Muscle of back (tissue), 13 donors: ENCODE measurements around the gene CCT8L2. TPM values are rescaled to one million over a fixed set of nuclear protein-coding genes. Genes with fewer than 3 reads are reported as not detected.
"Not testable (repeated sequence)": the region's sequence is repeated elsewhere in the genome, so short reads cannot be mapped to it uniquely, and the experiment has no call there.

Experiments
- DNase-seq, 3 donors: peaks; one replicate each; pipeline versions ENCODE4 v3.0.0 to v3.0.0-alpha.2; 2013
- long read RNA-seq, 9 donors: transcript quantifications; one replicate each; lab custom pipeline, GENCODE V29; 2026
- polyA plus RNA-seq, 10 donors: library from polyadenylated mRNA; unstranded; fragments of 120-200 nt; gene quantifications; one replicate each; pipeline ENCODE4 v1.2.1, GENCODE V29; 2013; ENCODE audit not compliant: insufficient read length in 10 of 10

The CCT8L2 gene
- not detected for polyA plus RNA-seq
- long read RNA-seq, donor 1 = 0 reads
- long read RNA-seq, donor 2 = 0 reads
- long read RNA-seq, donor 3 = 0 reads
- long read RNA-seq, donor 4 = 0 reads
- long read RNA-seq, donor 5 = 0 reads
- long read RNA-seq, donor 6 = 0 reads
- long read RNA-seq, donor 7 = 0 reads
- long read RNA-seq, donor 8 = 0 reads
- long read RNA-seq, donor 9 = 0 reads

- not testable (repeated sequence) for DNase-seq
These were observed at the start of gene CCT8L2 for GRCh38 chr22:16592710-16593109. Gene CCT8L2, minus strand, starts transcription at chr22:16592810. Its CDS starts 260 bp downstream, at chr22:16592550.

GRCh38 chr22:16635442-16635841 is 42.8 kb upstream of the CCT8L2 start:
- DNase-seq = not testable (repeated sequence)

GRCh38 chr22:16634092-16634491 is 41.5 kb upstream of the CCT8L2 start:
- not testable (repeated sequence) for DNase-seq

- not testable (repeated sequence) for DNase-seq
These were observed 35.9 kb upstream of the CCT8L2 start for GRCh38 chr22:16628476-16628875.

GRCh38 chr22:16625018-16625417 is 32.4 kb upstream of the CCT8L2 start:
- DNase-seq = not testable (repeated sequence)

GRCh38 chr22:16623595-16623994 is 31.0 kb upstream of the CCT8L2 start:
- DNase-seq = not testable (repeated sequence)

GRCh38 chr22:16617516-16617915 is 24.9 kb upstream of the CCT8L2 start:
- DNase-seq = not testable (repeated sequence)

GRCh38 chr22:16616390-16616938 is 23.9 kb upstream of the CCT8L2 start:
- DNase-seq = not testable (repeated sequence)

- DNase-seq = not testable (repeated sequence)
These were observed 23.1 kb upstream of the CCT8L2 start for GRCh38 chr22:16615606-16616245.

- no peak for DNase-seq
These were observed 17.1 kb upstream of the CCT8L2 start for GRCh38 chr22:16609548-16610261.

GRCh38 chr22:16608931-16609330 is 16.3 kb upstream of the CCT8L2 start:
- DNase-seq = no peak

GRCh38 chr22:16604257-16604998 is 11.8 kb upstream of the CCT8L2 start:
- DNase-seq = not testable (repeated sequence)

GRCh38 chr22:16603770-16604242 is 11.2 kb upstream of the CCT8L2 start:
- not testable (repeated sequence) for DNase-seq

- no peak for DNase-seq
These were observed 10.8 kb upstream of the CCT8L2 start for GRCh38 chr22:16603448-16603768.

GRCh38 chr22:16602728-16603447 is 10.3 kb upstream of the CCT8L2 start:
- DNase-seq = peak in 1 of 3 donors; percentile 2

GRCh38 chr22:16602224-16602727 is 9.7 kb upstream of the CCT8L2 start:
- DNase-seq = not testable (repeated sequence)

GRCh38 chr22:16601437-16602223 is 9.0 kb upstream of the CCT8L2 start:
- DNase-seq = peak in 2 of 3 donors; percentile 6 to 25

GRCh38 chr22:16600644-16601436 is 8.2 kb upstream of the CCT8L2 start:
- peak; percentile 24 to 49 (median 48) for DNase-seq

GRCh38 chr22:16599648-16600047 is 7.0 kb upstream of the CCT8L2 start:
- DNase-seq = not testable (repeated sequence)
